HG03045 (cell line): Measurements from ENCODE around the gene NAA25.
"Not testable (repeated sequence)": the region's sequence is repeated elsewhere in the genome, so short reads cannot be mapped to it uniquely, and the experiment has no call there.

Experiments
- ATAC-seq: cut with Tn5 transposase; IDR thresholded peaks from one replicate; pipeline ENCODE4 v1.9.1; 2021; ENCODE audit warnings: mild to moderate bottlenecking, moderate library complexity; ENCODE audit not compliant: unreplicated experiment

NAA25 gene

GRCh38 chr12:112066566-112066965 lies 42.0 kb downstream of the NAA25 start:
- no peak for ATAC-seq

- no peak for ATAC-seq
Observed at GRCh38 chr12:112063273-112063672, 45.3 kb downstream of the NAA25 start.

- no peak for ATAC-seq
Observed at GRCh38 chr12:112061137-112061536, 47.4 kb downstream of the NAA25 start.

DNA sequence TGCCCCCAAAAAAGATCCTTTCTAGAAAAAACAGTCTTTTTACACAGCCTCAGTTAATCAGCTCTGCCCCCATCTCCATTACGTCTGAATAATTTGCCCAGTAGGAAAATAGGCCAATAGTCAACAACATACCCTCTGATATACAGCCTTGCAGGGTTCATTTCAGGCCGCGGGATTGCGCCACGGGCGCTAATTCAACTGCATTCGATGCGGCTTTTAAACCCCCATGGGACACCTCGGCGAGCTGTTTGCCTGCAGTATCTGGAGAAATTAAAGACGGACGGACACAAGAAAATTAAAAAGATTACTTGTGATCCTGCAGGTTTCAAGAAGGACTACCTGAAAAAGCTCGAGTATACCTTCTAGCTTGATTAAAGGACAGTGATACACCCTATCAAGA lies 59.2 kb downstream of the NAA25 start:
- no peak for ATAC-seq

- no peak for ATAC-seq
Observed at GRCh38 chr12:112046003-112046402, 62.6 kb downstream of the NAA25 start.

GRCh38 chr12:112036614-112037013 lies 72.0 kb downstream of the NAA25 start:
- not testable (repeated sequence) for ATAC-seq

- ATAC-seq = no peak
Observed at GRCh38 chr12:112035219-112035785, 73.3 kb downstream of the NAA25 start.

DNA sequence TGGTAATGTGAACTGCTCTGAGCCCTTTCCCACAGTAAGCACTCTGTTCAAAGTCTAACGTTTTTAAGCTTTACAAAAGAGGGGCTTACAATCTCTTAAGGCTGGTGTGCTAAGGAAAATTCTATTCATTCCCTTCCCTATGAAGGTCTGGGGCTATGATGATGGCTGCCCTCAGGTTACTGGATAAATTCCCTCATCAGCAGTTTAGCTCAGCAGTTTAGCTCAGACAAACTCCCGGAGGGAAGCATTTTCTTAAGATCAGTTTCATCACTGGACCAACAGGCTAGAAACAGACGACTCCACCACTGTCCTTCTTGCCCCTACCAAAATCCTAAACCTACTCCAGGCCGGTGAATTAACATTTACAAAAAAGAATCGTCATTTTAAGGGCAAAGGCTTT lies 76.3 kb downstream of the NAA25 start:
- no peak for ATAC-seq

GRCh38 chr12:112031472-112031871 lies 77.1 kb downstream of the NAA25 start:
- ATAC-seq = no peak

DNA sequence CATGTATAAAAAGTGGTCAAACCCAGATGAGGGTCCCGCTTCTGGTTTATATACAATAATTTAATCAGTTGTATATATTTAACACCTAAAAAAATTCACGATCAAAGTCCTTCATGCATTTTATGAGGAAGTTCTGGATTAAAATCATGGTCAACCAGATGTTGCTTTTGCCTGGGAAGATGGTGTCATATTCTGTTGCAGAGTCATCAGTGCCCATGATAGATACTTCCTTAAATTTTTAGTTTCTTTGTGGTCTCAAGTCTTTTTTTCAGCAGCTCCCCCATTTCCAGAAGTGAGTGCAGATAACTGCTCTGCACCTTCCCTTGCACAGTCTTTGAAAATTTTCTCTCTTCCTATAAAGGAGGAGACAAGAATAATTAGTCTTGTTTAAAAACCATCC lies 79.3 kb downstream of the NAA25 start:
- no peak for ATAC-seq

- ATAC-seq = no peak
Observed at GRCh38 chr12:112025808-112026375, 82.7 kb downstream of the NAA25 start.

DNA sequence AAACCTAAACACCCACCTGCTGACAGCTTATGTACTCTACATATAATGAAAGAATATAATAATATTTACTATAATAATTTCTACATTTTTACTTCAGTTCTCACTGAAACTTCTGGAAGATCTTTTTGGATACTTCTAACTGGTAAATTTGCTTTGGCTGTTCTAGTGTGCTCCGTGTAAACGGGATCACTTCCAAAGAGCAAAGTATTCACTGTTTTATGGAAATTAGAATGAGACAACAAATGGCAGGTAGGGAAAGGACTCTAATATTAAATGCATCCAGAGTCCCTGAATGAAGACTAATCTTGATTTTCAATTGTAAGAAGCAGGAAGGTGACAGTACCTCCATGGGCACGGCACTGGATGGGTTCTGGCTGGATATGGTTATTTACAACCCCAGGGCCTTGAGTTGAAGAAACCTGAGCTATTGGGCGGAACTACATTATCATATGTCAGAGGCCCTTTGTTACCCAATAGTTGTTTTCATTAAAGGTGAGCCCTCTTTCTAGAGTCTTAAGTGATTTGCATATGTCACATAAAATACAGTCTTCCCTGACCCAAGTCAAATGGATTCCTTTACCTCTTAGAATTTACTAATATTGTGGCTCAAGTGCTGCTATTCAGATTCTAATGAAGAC lies 84.7 kb downstream of the NAA25 start:
- no peak for ATAC-seq

DNA sequence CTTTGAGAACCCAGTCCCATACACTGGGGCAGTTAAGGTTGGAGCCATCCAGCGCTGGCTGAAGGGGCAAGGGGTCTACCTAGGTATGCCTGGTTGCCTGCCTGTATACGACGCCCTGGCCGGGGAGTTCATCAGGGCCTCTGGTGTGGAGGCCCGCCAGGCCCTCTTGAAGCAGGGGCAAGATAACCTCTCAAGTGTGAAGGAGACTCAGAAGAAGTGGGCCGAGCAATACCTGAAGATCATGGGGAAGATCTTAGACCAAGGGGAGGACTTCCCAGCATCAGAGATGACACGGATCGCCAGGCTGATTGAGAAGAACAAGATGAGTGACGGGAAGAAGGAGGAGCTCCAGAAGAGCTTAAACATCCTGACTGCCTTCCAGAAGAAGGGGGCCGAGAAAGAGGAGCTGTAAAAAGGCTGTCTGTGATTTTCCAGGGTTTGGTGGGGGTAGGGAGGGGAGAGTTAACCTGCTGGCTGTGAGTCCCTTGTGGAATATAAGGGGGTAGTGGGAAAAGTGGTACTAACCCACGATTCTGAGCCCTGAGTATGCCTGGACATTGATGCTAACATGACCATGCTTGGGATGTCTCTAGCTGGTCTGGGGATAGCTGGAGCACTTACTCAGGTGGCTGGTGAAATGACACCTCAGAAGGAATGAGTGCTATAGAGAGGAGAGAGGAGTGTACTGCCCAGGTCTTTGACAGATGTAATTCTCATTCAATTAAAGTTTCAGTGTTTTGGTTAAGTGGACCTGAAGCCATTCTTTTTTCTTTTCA lies 86.2 kb downstream of the NAA25 start:
- ATAC-seq = no peak

DNA sequence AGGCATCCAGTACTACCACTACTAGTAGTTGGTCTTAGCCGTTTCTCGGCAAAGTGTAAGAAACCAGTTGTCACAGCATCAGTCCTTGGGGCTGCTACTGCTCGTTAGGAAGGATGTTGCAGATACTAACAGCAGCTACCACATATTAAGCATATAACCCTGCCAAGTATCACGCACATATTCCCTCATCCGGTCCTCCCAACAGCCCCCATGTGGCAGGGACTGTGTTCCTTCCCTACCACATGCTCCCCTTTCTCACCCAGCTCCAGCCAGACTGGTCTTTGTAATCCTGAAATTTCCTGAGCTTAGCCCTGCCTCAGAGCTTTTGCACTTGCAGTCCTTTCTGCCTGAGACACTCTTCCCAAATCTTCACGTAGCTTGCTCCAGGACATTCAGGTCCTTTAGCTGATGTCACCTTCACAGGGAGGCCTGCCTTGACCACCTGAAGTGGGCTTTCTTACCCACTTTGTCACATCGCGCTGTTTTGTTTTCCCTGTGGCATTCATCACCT lies 87.6 kb downstream of the NAA25 start:
- ATAC-seq = no peak

DNA sequence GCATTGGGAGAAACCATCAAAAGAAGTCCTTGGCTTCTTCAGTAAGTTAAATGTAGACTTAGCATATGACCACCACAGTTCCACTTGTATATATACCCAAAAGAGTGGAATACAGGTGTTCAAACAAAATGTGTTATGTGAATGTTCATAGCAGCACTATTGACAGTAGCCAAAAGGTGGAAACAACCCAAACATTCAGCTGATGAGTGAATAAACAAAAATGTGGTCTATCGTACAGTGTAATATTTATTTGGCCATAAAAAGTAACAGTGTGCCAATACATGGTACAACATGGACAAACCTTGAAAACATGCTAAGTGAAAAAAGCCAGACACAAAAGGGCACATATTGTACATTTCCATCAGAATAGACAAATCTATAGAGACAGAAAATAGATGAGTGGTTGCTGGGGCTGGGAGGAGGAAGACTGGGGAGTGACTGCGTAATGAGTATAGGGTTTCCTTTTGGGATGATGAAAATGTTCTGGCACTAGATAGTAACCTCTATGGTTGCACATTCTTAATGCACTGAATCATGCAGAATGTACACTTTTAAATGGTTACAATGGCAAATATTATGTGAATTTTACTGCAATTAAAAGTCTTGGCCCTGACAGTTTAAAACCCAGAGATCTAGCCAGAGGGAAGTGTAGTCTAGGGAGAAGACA lies 89.9 kb downstream of the NAA25 start:
- no peak for ATAC-seq

- ATAC-seq = no peak
Observed at GRCh38 chr12:112017041-112017440, 91.5 kb downstream of the NAA25 start.

DNA sequence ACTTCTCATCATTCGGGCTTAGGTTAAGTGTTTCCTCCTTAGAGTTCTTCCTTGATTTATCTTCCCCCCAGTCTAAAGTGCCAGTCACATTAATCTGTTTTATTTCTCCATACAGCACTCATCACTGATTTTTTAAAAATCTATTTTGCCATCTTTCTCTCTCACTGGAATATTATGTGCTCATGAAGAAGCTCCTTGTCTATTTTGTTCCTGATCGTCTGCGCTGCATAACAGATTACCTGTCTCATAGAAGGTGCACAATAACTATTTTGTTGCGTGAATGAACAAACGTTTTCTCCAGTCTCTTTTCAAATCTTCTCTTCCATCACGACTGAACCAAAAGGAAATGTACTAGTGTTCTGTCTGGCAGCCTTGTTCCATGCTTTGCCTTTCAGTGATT lies 92.6 kb downstream of the NAA25 start:
- ATAC-seq = no peak

GRCh38 chr12:112013601-112014402 lies 94.8 kb downstream of the NAA25 start:
- peak; percentile 23 for ATAC-seq

- ATAC-seq = peak; percentile 77
Observed at GRCh38 chr12:112012775-112013600, 95.6 kb downstream of the NAA25 start, which contains the start of the genes ERP29 and TMEM116. Gene ERP29, plus strand, starts transcription at chr12:112013426. Its CDS starts 40 bp downstream, at chr12:112013466. Gene TMEM116, minus strand, starts transcription at chr12:112013165. Its CDS starts 7,895 bp downstream, at chr12:112005270.
